Measurements from ENCODE around the gene PAFAH1B1.
"Not testable (repeated sequence)": the region's sequence is repeated elsewhere in the genome, so short reads cannot be mapped to it uniquely, and the experiment has no call there.

- TF ChIP-seq CTCF, POLR2A (IDR thresholded peaks at IDR 0.05): not testable (repeated sequence)
Measured at GRCh38 chr17:2621951-2622405, 28.5 kb downstream of the PAFAH1B1 start.

Measured in heart left ventricle (tissue), 13 donors.